ENCODE results near the gene RAD51B.

GRCh38 chr14:68523326-68523610 is 703.7 kb downstream of the RAD51B start:
- TF ChIP-seq CTCF (IDR thresholded peaks at IDR 0.05) (no peak), POLR2A (IDR thresholded peaks at IDR 0.05) (no peak)
